Lower leg skin (tissue), 3 donors: ENCODE results near the gene VEGFC.

Experiments
- POLR2A ChIP-seq, 2 donors: fragments of 450-650 bp; IDR thresholded peaks; one replicate each; pipeline ENCODE4 v1.6.1; 2016 to 2017; ENCODE audit warnings: antibody characterized with exemption in 2 of 2, mild to moderate bottlenecking in 1 of 2, moderate library complexity in 1 of 2
- TF ChIP-seq, protein P1 (sequence below), 3 donors: fragments of 450-650 bp; IDR thresholded peaks; one replicate each; pipeline ENCODE4 v1.5.1; 2016; ENCODE audit warnings: antibody characterized with exemption in 3 of 3, mild to moderate bottlenecking in 3 of 3, moderate library complexity in 2 of 3

DNA sequence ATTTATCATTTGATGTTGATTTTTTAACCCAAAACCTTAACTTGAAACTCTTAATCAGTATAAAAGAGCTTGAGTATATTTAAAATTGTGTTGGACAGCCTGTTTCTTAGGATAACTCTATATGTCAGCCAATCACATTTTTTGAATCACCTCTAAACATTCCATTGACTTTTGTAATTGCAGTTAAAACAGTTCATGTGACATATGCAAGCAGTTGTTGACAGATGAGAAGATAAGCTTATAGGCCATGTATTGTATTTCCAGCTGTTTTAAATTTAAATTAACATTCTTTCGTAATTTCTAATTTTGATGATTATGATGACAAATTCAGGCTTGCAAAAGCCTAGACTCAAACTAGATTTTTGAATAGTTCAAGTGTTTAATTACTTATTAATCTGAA lies 17.4 kb downstream of the VEGFC start:
- TF ChIP-seq, protein P1, sequence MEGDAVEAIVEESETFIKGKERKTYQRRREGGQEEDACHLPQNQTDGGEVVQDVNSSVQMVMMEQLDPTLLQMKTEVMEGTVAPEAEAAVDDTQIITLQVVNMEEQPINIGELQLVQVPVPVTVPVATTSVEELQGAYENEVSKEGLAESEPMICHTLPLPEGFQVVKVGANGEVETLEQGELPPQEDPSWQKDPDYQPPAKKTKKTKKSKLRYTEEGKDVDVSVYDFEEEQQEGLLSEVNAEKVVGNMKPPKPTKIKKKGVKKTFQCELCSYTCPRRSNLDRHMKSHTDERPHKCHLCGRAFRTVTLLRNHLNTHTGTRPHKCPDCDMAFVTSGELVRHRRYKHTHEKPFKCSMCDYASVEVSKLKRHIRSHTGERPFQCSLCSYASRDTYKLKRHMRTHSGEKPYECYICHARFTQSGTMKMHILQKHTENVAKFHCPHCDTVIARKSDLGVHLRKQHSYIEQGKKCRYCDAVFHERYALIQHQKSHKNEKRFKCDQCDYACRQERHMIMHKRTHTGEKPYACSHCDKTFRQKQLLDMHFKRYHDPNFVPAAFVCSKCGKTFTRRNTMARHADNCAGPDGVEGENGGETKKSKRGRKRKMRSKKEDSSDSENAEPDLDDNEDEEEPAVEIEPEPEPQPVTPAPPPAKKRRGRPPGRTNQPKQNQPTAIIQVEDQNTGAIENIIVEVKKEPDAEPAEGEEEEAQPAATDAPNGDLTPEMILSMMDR (IDR thresholded peaks at IDR 0.05), result no peak
- TF ChIP-seq POLR2A (IDR thresholded peaks at IDR 0.05), result no peak
